Pancreas (tissue), 10 donors: ENCODE data around the gene MUS81. TPM values are rescaled to one million over a fixed set of nuclear protein-coding genes. Genes with fewer than 3 reads are reported as not detected.
"Not testable (repeated sequence)": the region's sequence is repeated elsewhere in the genome, so short reads cannot be mapped to it uniquely, and the experiment has no call there.

ENCODE experiments used
- ATAC-seq, 4 donors: fragments of 200-7000 bp; cut with Tn5 transposase; one replicate each; pipeline versions ENCODE4 v1.8.0 to v1.9.1; 2020; ENCODE audit warnings: mild to moderate bottlenecking in 4 of 4, moderate library complexity in 4 of 4
- DNase-seq, 6 donors: peaks; one replicate each; pipeline ENCODE4 v3.0.0-alpha.2; 2020
- FAIRE-seq: peaks from 2 replicates; lab custom pipeline; 2012; peaks lifted over from hg19 to GRCh38; lab: Jason Lieb, UNC
- H3K27ac ChIP-seq, 4 donors: fragments of 200-600 bp; sonication (generic); 1 replicate in 3 of 4; 2 replicates in 1 of 4; pipeline versions ENCODE4 v1.5.0 to v1.8.0; 2020
- H3K27me3 ChIP-seq, 4 donors: fragments of 200-600 bp; one replicate each; pipeline ENCODE4 v1.8.0; 2021
- H3K36me3 ChIP-seq, 3 donors: fragments of 200-600 bp; sonication (generic) in 1 of 3; one replicate each; pipeline versions ENCODE4 v1.5.0 to v1.8.0; 2020 to 2021
- H3K4me1 ChIP-seq, 3 donors: fragments of 200-600 bp; one replicate each; pipeline ENCODE4 v1.8.0; 2021
- H3K4me3 ChIP-seq, 4 donors: fragments of 200-600 bp; sonication (generic) in 2 of 4; one replicate each; pipeline versions ENCODE4 v1.5.0 to v1.8.0; 2020 to 2021
- H3K9me3 ChIP-seq, 4 donors: fragments of 200-600 bp; one replicate each; pipeline ENCODE4 v1.8.0; 2021
- WGBS, 2 donors: extraction: QIAGEN DNeasy Blood & Tissue Kit; methylation state at CpG; one replicate each; pipeline ENCODE4 v1.1.7; 2013; 5-methylcytosine and 5-hydroxymethylcytosine counted together
- intact Hi-C, 3 donors: fragments of 100-400 bp; cut with DNase I; formaldehyde crosslinking; loops; one replicate each; pipeline versions ENCODE4 v1.11.1 to v1.14.2; 2022
- polyA plus RNA-seq, 2 donors: library from polyadenylated mRNA; stranded (reverse); fragments of 200-250 nt; gene quantifications; one replicate each; pipeline ENCODE4 v1.2.3, GENCODE V29; 2013
- total RNA-seq, 6 donors: library from RNA; stranded (reverse); fragmentation: NEBNext Ultra II Directional in 4 of 6; extraction: Animal tissue kit (Norgen Biotek cat#: 25700) in 4 of 6; gene quantifications; one replicate each; pipeline versions ENCODE4 v1.2.1 to v1.2.4, GENCODE V29; 2021 to 2023
- TF ChIP-seq, protein P1 (sequence below), 4 donors: fragments of 200-600 bp; sonication (generic) in 3 of 4; IDR thresholded peaks; one replicate each; pipeline versions ENCODE4 v1.5.0 to v1.8.0; 2021; ENCODE audit warnings: antibody characterized with exemption in 4 of 4
- donor health status: healthy with polysubstance abuse.
- donor health status: DM: no; HTN: no; CAD: no; lungs with moderate emphysema.
- donor health status: DM: no; HTN: no; CAD: no.
- donor health status: control.
- donor health status: control.
- donor health status: Bipolar disorder and iron deficiency.
- donor health status: DM: yes; HTN: yes; CAD: no.
- donor health status: DM: no; HTN: no; CAD: no.
- donor health status: DM: no; HTN: no; CAD: no.
- donor health status: DM: yes; HTN: yes; CAD: no.

The MUS81 gene
- total and polyA plus RNA-seq, 8 donors, result 12.7 to 62.6 (median 22.5) TPM

DNA sequence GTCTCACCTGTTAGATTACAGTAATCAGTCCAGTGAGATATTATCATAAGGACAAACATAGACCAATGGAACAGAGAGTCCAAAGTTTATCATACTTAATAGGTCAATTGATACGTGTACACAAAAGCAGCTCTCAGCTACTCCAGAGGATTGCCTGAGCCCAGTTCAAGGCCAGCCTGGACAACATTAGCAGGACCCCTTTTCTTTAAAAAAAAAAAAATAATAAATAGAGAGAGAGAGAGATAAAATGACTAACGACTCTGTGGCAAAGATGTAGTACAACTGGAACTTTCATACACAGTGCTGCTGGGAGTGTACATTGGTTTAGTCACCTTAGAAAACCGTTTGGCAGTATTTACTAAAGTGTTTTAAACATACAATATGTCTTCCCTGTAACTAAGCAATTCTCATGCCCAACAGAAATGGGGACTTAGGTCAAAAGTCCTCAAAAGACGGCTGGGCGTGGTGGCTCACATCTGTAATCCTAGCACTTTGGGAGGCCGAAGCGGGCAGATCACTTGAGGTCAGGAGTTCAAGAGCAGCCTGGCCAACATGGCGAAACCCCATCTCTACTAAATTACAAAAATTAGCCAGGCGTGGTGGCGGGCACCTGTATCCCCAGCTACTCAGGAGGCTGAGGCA lies 15.9 kb upstream of the MUS81 start:
- ATAC-seq (peak in 1 of 4 donors; percentile 25), DNase-seq (no peak), FAIRE-seq (no peak)
- H3K4me3 ChIP-seq, result no peak overlapping the region
- H3K27me3 ChIP-seq, result no peaks in the 10 kb centered on the region
- 71 to 77% methylated on average over 10 of the region's 10 CpGs for WGBS, 2 donors
- H3K9me3 ChIP-seq, result no peaks in the 10 kb centered on the region
- no peak overlapping the region for H3K27ac ChIP-seq
- H3K4me1 ChIP-seq, result no peaks in the 10 kb centered on the region
- TF ChIP-seq, protein P1, sequence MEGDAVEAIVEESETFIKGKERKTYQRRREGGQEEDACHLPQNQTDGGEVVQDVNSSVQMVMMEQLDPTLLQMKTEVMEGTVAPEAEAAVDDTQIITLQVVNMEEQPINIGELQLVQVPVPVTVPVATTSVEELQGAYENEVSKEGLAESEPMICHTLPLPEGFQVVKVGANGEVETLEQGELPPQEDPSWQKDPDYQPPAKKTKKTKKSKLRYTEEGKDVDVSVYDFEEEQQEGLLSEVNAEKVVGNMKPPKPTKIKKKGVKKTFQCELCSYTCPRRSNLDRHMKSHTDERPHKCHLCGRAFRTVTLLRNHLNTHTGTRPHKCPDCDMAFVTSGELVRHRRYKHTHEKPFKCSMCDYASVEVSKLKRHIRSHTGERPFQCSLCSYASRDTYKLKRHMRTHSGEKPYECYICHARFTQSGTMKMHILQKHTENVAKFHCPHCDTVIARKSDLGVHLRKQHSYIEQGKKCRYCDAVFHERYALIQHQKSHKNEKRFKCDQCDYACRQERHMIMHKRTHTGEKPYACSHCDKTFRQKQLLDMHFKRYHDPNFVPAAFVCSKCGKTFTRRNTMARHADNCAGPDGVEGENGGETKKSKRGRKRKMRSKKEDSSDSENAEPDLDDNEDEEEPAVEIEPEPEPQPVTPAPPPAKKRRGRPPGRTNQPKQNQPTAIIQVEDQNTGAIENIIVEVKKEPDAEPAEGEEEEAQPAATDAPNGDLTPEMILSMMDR (IDR thresholded peaks at IDR 0.05), result no peak
- intact Hi-C loops, result no loop called here
- no peaks in the 10 kb centered on the region for H3K36me3 ChIP-seq

DNA sequence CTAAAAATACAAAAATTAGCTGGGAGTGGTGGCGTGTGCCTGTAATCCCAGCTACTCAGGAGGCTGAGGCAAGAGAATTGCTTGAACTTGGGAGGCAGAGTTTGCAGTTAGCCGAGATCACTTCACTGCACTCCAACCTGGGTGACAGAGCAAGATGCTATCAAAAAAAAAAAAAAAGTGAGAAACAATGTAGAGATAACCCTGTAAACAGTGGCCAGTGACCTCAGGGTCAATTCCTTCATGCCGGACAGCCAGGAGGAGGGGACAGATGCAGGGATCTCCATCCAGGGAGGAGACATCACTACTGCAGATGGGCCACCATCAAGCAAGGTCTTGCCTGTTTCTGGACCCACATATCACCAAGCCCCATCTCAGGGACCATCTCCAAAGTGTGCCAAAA lies 12.5 kb upstream of the MUS81 start:
- no peak overlapping the region for H3K4me3 ChIP-seq
- WGBS, 2 donors, result 81 to 82% methylated on average over 3 of the region's 3 CpGs
- TF ChIP-seq, protein P1 (IDR thresholded peaks at IDR 0.05), result no peak
- FAIRE-seq, result no peak
- H3K27me3 ChIP-seq, result no peaks in the 10 kb centered on the region
- ATAC-seq, result no peak
- no peak overlapping the region for H3K27ac ChIP-seq
- H3K36me3 ChIP-seq, result no peaks in the 10 kb centered on the region
- H3K9me3 ChIP-seq, result no peaks in the 10 kb centered on the region
- DNase-seq, result no peak
- H3K4me1 ChIP-seq, result no peaks in the 10 kb centered on the region
- intact Hi-C loops, result no loop called here

DNA sequence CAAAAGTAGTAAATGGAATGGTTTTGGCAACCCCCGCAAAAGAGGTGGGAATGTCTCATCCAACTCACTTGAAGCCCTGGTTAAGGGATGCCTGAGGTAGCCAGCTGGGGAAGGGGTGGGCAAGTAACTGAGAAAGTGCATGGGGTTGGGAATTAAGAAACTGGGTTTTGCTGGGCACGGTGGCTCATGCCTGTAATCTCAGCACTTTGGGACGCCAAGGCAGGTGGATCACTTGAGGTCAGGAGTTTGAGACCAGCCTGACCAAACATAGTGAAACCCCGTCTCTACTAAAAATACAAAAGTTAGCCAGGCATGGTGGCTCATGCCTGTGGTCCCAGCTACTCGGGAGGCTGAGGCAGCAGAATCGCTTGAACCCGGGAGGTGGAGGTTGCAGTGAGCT lies 11.5 kb upstream of the MUS81 start:
- H3K27ac ChIP-seq, FAIRE-seq, H3K36me3 ChIP-seq, ATAC-seq, intact Hi-C loops, H3K27me3 ChIP-seq, H3K4me1 ChIP-seq, DNase-seq, H3K9me3 ChIP-seq, H3K4me3 ChIP-seq: not testable (repeated sequence)
- WGBS, 2 donors, result 58 to 61% methylated on average over 7 of the region's 7 CpGs

DNA sequence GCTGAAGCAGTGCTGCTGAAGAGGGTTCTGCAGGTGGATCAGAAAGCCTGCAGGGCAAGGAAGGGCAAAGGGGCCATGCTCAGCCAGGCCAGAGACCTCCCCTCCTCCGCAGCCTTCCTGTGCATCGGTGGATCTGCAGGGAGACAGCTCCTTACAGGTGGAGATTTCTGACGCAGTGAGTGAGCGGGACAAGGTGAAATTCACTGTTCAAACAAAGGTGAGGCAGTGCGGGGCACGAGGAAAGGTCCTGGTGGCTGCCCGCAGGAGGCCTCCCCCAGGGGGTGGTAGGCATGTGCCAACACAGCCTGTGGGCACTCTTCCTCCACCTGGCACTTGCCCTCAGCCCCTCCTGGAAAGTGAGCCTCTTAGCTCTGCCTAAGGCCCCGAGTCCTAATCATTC lies 10.9 kb upstream of the MUS81 start:
- 44 to 53% methylated on average over 8 of the region's 8 CpGs for WGBS, 2 donors
- FAIRE-seq, result no peak

DNA sequence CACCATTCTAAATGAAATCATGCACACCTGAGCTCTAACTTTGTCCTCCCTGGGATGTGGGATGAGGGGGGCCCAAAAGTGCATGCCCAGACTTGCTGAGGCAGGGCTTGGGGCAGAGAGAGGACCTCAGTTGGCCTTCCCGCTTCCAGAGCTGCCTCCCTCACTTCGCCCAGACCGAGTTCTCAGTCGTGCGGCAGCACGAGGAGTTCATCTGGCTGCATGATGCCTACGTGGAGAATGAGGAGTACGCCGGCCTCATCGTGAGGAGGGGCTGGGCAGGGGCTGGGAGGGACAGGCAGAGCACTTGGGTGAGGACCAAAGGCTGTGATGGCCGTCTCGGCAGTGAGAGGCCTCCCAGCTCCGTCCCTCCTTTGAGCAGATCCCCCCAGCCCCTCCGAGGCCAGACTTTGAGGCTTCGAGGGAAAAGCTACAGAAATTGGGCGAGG lies 10.4 kb upstream of the MUS81 start:
- TF ChIP-seq, protein P1 (IDR thresholded peaks at IDR 0.05), result no peak
- ATAC-seq, result no peak
- peaks cover 0 to 4% (median 1%) of the 10 kb centered on the region in 3 donors for H3K36me3 ChIP-seq
- no peak for FAIRE-seq
- intact Hi-C loops, result no loop called here
- DNase-seq, result peak in 1 of 6 donors; percentile 59
- no peaks in the 10 kb centered on the region for H3K9me3 ChIP-seq
- H3K27ac ChIP-seq, result no peak overlapping the region
- WGBS, 2 donors, result 50 to 54% methylated on average over 16 of the region's 16 CpGs
- no peaks in the 10 kb centered on the region for H3K27me3 ChIP-seq
- no peak overlapping the region for H3K4me3 ChIP-seq
- H3K4me1 ChIP-seq, result no peaks in the 10 kb centered on the region

More for the DNA sequence above, 10.9 kb upstream of the MUS81 start:
- Histone ChIP-seq H3K4me1 (no peaks in the 10 kb centered on the region), H3K27ac (no peak overlapping the region), H3K4me3 (no peak overlapping the region), H3K36me3 (no peaks in the 10 kb centered on the region), H3K27me3 (no peaks in the 10 kb centered on the region), H3K9me3 (no peaks in the 10 kb centered on the region)
- DNase-seq (no peak), ATAC-seq (no peak)
- TF ChIP-seq, protein P1 (IDR thresholded peaks at IDR 0.05), result no peak
- intact Hi-C loops, result no loop called here
